HCT116 (cell line): ENCODE data around the gene CPEB2.

Experiments
- ATF3 ChIP-seq: IDR thresholded peaks from 2 replicates; pipeline ENCODE4 v1.6.1; 2012
- CTCF ChIP-seq, 3 experiments: fragments of 200-600 bp in 1 of 3; sonication (generic) in 1 of 3; IDR thresholded peaks in 2 of 3; conservative IDR thresholded peaks in 1 of 3; 2 replicates each; pipeline ENCODE4 v1.5.1; 2012 to 2017; ENCODE audit warnings: low read depth in 2 of 3, low read length in 2 of 3, antibody characterized with exemption in 1 of 3, borderline replicate concordance in 1 of 3, control low read depth in 1 of 3, mild to moderate bottlenecking in 1 of 3, mixed read lengths in 1 of 3, mixed run types in 1 of 3, moderate library complexity in 1 of 3; ENCODE audit not compliant: insufficient read depth in 1 of 3
- ELF1 ChIP-seq: IDR thresholded peaks from 2 replicates; pipeline ENCODE4 v1.6.1; 2012; ENCODE audit warnings: low read depth, borderline replicate concordance
- EZH2 ChIP-seq: fragments of 200-600 bp; sonication (generic); IDR thresholded peaks from 2 replicates; pipeline ENCODE4 v1.6.1; 2017; ENCODE audit warnings: antibody characterized with exemption, mixed run types
- FOSL1 ChIP-seq: IDR thresholded peaks from 2 replicates; pipeline ENCODE4 v1.6.1; 2012; ENCODE audit warnings: low read depth
- JUND ChIP-seq: IDR thresholded peaks from 2 replicates; pipeline ENCODE4 v1.6.1; 2012
- POLR2A ChIP-seq: IDR thresholded peaks from 2 replicates; pipeline ENCODE4 v1.7.0; 2011; ENCODE audit warnings: borderline replicate concordance; ENCODE audit not compliant: insufficient read depth, insufficient read length; ENCODE audit errors: extremely low read depth
- RAD21 ChIP-seq: IDR thresholded peaks from 2 replicates; pipeline ENCODE4 v1.6.1; 2012; ENCODE audit warnings: low read depth, mild to moderate bottlenecking
- SRF ChIP-seq: IDR thresholded peaks from 2 replicates; pipeline ENCODE4 v1.6.1; 2012; ENCODE audit warnings: low read depth
- TCF7L2 ChIP-seq: IDR thresholded peaks from 2 replicates; pipeline ENCODE4 v1.7.0; 2011; ENCODE audit warnings: borderline replicate concordance, inconsistent platforms; ENCODE audit not compliant: insufficient read depth, insufficient read length; ENCODE audit errors: extremely low read depth

- TF ChIP-seq TCF7L2 (no peak), CTCF (IDR thresholded peaks at IDR 0.05 in 2 of 3, conservative IDR thresholded peaks at IDR 0.05 in 1 of 3; ENCODE audit: borderline replicate concordance in 1 of 3, insufficient read depth in 1 of 3, low read depth in 2 of 3, low read length in 2 of 3) (no peak), FOSL1 (no peak), ELF1 (no peak), JUND (no peak), RAD21 (no peak), EZH2 (no peak), SRF (no peak), POLR2A (no peak), ATF3 (no peak)
Measured at GRCh38 chr4:14961292-14961691, 41.0 kb upstream of the CPEB2 start.
